ENCODE results near the gene LAMA2. TPM values are rescaled to one million over a fixed set of nuclear protein-coding genes. Genes with fewer than 3 reads are reported as not detected.

Gene LAMA2
- total RNA-seq, 1 donor from 2014 or later, result 1.8 TPM

- H3K27me3 ChIP-seq (ENCODE audit: insufficient read depth, low read length), result no peaks in the 10 kb centered on the region
- Mint-ChIP-seq H3K36me3 (ENCODE audit: low read depth, unreplicated experiment) (no peaks in the 10 kb centered on the region), H3K27me3 (ENCODE audit: low read depth, unreplicated experiment) (no peaks in the 10 kb centered on the region), H3K27ac (ENCODE audit: unreplicated experiment) (no peak overlapping the region), H3K4me1 (ENCODE audit: low read depth, unreplicated experiment) (peaks cover 4% of the 10 kb centered on the region), H3K4me3 (ENCODE audit: unreplicated experiment) (no peak overlapping the region), H3K9me3 (ENCODE audit: unreplicated experiment) (no peaks in the 10 kb centered on the region)
- no peak overlapping the region for H3K4me2 ChIP-seq (ENCODE audit: low read length)
- TF ChIP-seq EZH2 (IDR thresholded peaks at IDR 0.05; ENCODE audit: insufficient read depth, low read length) (no peak), CTCF (IDR thresholded peaks at IDR 0.05; ENCODE audit: insufficient read depth, low read depth, low read length) (no peak)
- peaks cover 4% of the 10 kb centered on the region for H3K4me1 ChIP-seq (ENCODE audit: insufficient read depth, low read length)
- H3K27ac ChIP-seq (ENCODE audit: low read depth, low read length), result no peak overlapping the region
- FAIRE-seq (no peak), DNase-seq (ENCODE audit: low read depth) (no peak)
- no peak overlapping the region for H3K4me3 ChIP-seq (ENCODE audit: insufficient read depth, low read depth, low read length)
- H2AFZ ChIP-seq (ENCODE audit: low read depth, low read length), result no peak overlapping the region
- no peaks in the 10 kb centered on the region for H3K79me2 ChIP-seq (ENCODE audit: insufficient read depth, low read length)
- H4K20me1 ChIP-seq (ENCODE audit: insufficient read depth, low read length), result no peaks in the 10 kb centered on the region
- H3K9ac ChIP-seq (ENCODE audit: low read length), result no peak overlapping the region
- no peaks in the 10 kb centered on the region for H3K9me3 ChIP-seq (ENCODE audit: insufficient read depth, low read depth, low read length)
- H3K36me3 ChIP-seq (ENCODE audit: insufficient read depth, low read length), result no peaks in the 10 kb centered on the region
These were observed 515.8 kb downstream of the LAMA2 start for GRCh38 chr6:129398764-129399163.

DNA sequence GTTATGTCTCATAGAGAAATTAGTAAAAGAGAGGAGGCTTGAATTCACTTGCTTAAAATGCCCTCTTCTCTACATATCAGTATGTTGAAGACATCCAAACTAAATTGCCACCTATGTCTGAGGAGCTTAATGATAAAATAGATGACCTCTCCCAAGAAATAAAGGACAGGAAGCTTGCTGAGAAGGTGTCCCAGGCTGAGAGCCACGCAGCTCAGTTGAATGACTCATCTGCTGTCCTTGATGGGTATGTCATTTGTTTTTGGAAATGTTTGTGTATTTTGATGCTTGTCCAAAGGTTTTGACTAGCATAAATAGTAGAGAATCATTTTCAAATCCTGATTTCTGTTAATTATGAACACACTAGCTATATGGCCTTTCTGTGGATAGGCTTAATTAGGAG lies 519.3 kb downstream of the LAMA2 start:
- peaks cover 4% of the 10 kb centered on the region for H3K4me1 ChIP-seq (ENCODE audit: insufficient read depth, low read length)
- no peaks in the 10 kb centered on the region for H3K36me3 ChIP-seq (ENCODE audit: insufficient read depth, low read length)
- H2AFZ ChIP-seq (ENCODE audit: low read depth, low read length), result no peak overlapping the region
- no peaks in the 10 kb centered on the region for H3K4me1 Mint-ChIP-seq (ENCODE audit: low read depth, unreplicated experiment)
- no peak overlapping the region for H3K27ac Mint-ChIP-seq (ENCODE audit: unreplicated experiment)
- H4K20me1 ChIP-seq (ENCODE audit: insufficient read depth, low read length), result no peaks in the 10 kb centered on the region
- no peak overlapping the region for H3K9ac ChIP-seq (ENCODE audit: low read length)
- no peaks in the 10 kb centered on the region for H3K27me3 Mint-ChIP-seq (ENCODE audit: low read depth, unreplicated experiment)
- no peaks in the 10 kb centered on the region for H3K79me2 ChIP-seq (ENCODE audit: insufficient read depth, low read length)
- no peak overlapping the region for H3K4me2 ChIP-seq (ENCODE audit: low read length)
- H3K9me3 ChIP-seq (ENCODE audit: insufficient read depth, low read depth, low read length), result no peaks in the 10 kb centered on the region
- no peak overlapping the region for H3K4me3 ChIP-seq (ENCODE audit: insufficient read depth, low read depth, low read length)
- DNase-seq (ENCODE audit: low read depth), result peak; percentile 2
- TF ChIP-seq CTCF (IDR thresholded peaks at IDR 0.05; ENCODE audit: insufficient read depth, low read depth, low read length) (no peak), EZH2 (IDR thresholded peaks at IDR 0.05; ENCODE audit: insufficient read depth, low read length) (no peak)
- H3K9me3 Mint-ChIP-seq (ENCODE audit: unreplicated experiment), result no peaks in the 10 kb centered on the region
- FAIRE-seq, result no peak
- H3K27me3 ChIP-seq (ENCODE audit: insufficient read depth, low read length), result no peaks in the 10 kb centered on the region
- no peak overlapping the region for H3K4me3 Mint-ChIP-seq (ENCODE audit: unreplicated experiment)
- H3K27ac ChIP-seq (ENCODE audit: low read depth, low read length), result no peak overlapping the region
- no peaks in the 10 kb centered on the region for H3K36me3 Mint-ChIP-seq (ENCODE audit: low read depth, unreplicated experiment)

- H3K36me3 Mint-ChIP-seq (ENCODE audit: low read depth, unreplicated experiment), result no peaks in the 10 kb centered on the region
- H3K27me3 Mint-ChIP-seq (ENCODE audit: low read depth, unreplicated experiment), result no peaks in the 10 kb centered on the region
- no peak overlapping the region for H3K4me3 Mint-ChIP-seq (ENCODE audit: unreplicated experiment)
- peaks cover 2% of the 10 kb centered on the region for H3K4me1 Mint-ChIP-seq (ENCODE audit: low read depth, unreplicated experiment)
- H3K36me3 ChIP-seq (ENCODE audit: insufficient read depth, low read length), result no peaks in the 10 kb centered on the region
- FAIRE-seq, result no peak
- no peaks in the 10 kb centered on the region for H3K27me3 ChIP-seq (ENCODE audit: insufficient read depth, low read length)
- H3K9me3 Mint-ChIP-seq (ENCODE audit: unreplicated experiment), result no peaks in the 10 kb centered on the region
- no peaks in the 10 kb centered on the region for H3K79me2 ChIP-seq (ENCODE audit: insufficient read depth, low read length)
- no peak overlapping the region for H3K9ac ChIP-seq (ENCODE audit: low read length)
- H3K27ac Mint-ChIP-seq (ENCODE audit: unreplicated experiment), result no peak overlapping the region
- H3K9me3 ChIP-seq (ENCODE audit: insufficient read depth, low read depth, low read length), result no peaks in the 10 kb centered on the region
- no peak overlapping the region for H3K27ac ChIP-seq (ENCODE audit: low read depth, low read length)
- TF ChIP-seq CTCF (IDR thresholded peaks at IDR 0.05; ENCODE audit: insufficient read depth, low read depth, low read length), result no peak
- no peak for TF ChIP-seq EZH2 (IDR thresholded peaks at IDR 0.05; ENCODE audit: insufficient read depth, low read length)
- no peaks in the 10 kb centered on the region for H3K4me1 ChIP-seq (ENCODE audit: insufficient read depth, low read length)
- no peak overlapping the region for H3K4me2 ChIP-seq (ENCODE audit: low read length)
- H4K20me1 ChIP-seq (ENCODE audit: insufficient read depth, low read length), result no peaks in the 10 kb centered on the region
- H3K4me3 ChIP-seq (ENCODE audit: insufficient read depth, low read depth, low read length), result no peak overlapping the region
- H2AFZ ChIP-seq (ENCODE audit: low read depth, low read length), result no peak overlapping the region
- DNase-seq (ENCODE audit: low read depth), result no peak
These were observed 528.2 kb downstream of the LAMA2 start for GRCh38 chr6:129411092-129411491.
